Measurements from ENCODE around the gene RPL39. TPM values are rescaled to one million over a fixed set of nuclear protein-coding genes. Genes with fewer than 3 reads are reported as not detected.
"Not testable (repeated sequence)": the region's sequence is repeated elsewhere in the genome, so short reads cannot be mapped to it uniquely, and the experiment has no call there.

RPL39 gene
- total RNA-seq: 1,000 to 10,000 TPM; 1,125 to 1,239 (median 1,186) TPM
- 4,509 TPM for polyA plus RNA-seq
- long read RNA-seq, donor 1, partial matches to known transcripts: 0 of 2 reads
- long read RNA-seq, donor 1, other reads (novel, unspliced or antisense): 1 of 2 reads
- long read RNA-seq, donor 2, transcript RPL39-201 (3 exons, 401 nt): major isoform, 176 of 178 reads
- long read RNA-seq, donor 2, partial matches to known transcripts: 1 of 178 reads
- long read RNA-seq, donor 2, other reads (novel, unspliced or antisense): 0 of 178 reads
- long read RNA-seq, donor 3, transcript RPL39-201 (3 exons, 401 nt): major isoform, 51 of 53 reads
- long read RNA-seq, donor 3, partial matches to known transcripts: 2 of 53 reads
- long read RNA-seq, donor 3, other reads (novel, unspliced or antisense): 0 of 53 reads
- long read RNA-seq, donor 4, transcript RPL39-201 (3 exons, 401 nt): major isoform, 97 of 99 reads
- long read RNA-seq, donor 4, partial matches to known transcripts: 1 of 99 reads
- long read RNA-seq, donor 4, other reads (novel, unspliced or antisense): 1 of 99 reads

DNA sequence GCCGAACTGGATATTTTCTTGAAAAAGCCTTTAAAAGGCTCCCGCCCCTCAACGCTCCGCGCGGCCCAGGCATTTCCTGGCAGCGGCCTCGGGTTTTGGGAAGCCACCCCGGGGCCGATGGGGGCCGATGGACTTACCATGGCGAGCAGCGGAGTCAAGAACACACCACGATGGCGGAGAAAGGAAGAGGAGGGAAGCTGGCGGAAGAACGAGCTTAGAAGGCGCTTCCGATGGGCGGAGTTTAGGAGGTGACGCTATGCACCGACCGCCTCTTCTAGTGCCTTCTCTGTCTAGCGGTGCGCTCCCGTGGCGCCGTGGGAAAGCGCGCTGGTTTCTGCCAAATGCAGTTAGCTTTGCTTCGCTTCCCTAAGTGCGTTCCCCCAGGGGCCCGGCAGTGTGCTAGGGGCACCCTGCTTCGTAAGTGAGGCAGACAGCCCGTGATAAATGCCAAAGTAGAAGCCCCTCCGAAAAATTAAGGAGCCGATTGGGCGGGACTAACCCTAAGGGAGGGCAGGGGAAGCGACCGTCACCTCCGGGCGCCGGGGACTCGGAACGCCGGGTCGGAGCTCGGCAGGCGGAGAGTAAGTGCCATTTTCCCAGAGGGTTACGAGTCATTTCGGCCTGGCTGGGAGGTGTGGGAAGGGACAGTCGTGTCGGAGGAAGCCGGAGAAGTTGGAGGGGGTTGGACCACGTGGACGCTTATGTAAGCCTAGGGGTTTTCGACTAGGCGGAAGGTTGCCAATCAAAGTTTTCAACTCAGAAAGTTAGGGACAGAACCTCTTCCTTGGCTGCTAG is at the start of gene RPL39:
Gene RPL39, minus strand, starts transcription at position 194 of the 795 bp plus-strand sequence. Its CDS starts 54 bp downstream, at position 140.
- H3K4me3 ChIP-seq (ENCODE audit: low read length): peak within 1 kb of the TSS; percentile 93
- peak; percentile 98 for ATAC-seq
- H3K27me3 ChIP-seq (ENCODE audit: control insufficient read depth, insufficient read depth): no peaks in the 10 kb centered on the region
- no peaks in the 10 kb centered on the region for H3K9me3 ChIP-seq (ENCODE audit: control insufficient read depth, low read length)
- peak; percentile 86 to 93 (median 91) for DNase-seq
- H3K27ac ChIP-seq (ENCODE audit: low read length): peak within 1 kb of the TSS; percentile 95
- WGBS: under 1% methylated on average over 58 of the region's 58 CpGs
- H3K4me1 ChIP-seq (ENCODE audit: control insufficient read depth, insufficient read depth, low read length): peaks cover 5% of the 10 kb centered on the region
- intact Hi-C loops (cut with DNase I): no loop called here

DNA sequence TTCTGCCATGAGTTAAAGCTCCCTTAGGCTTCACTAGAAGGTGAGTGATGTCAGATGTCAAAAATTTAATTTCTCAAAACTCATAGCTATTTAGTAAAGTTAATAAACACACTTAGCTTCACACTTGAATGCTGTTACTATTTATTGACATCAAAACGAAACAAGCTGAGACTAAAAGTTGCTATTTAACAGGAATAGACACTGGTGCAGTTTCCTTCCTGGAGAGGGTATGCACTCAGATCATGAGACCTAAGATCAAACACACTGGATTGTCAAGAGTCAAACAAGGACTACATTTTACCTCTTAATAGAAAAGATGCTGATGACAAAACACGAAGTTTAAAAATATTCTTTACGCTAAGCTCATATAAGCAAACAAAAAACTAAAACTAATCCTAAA is 42.5 kb upstream of the RPL39 start:
- WGBS: 87% methylated on average over 3 of the region's 3 CpGs
- Histone ChIP-seq H3K27ac (ENCODE audit: low read length) (no peak overlapping the region), H3K9me3 (ENCODE audit: control insufficient read depth, low read length) (no peaks in the 10 kb centered on the region), H3K4me1 (ENCODE audit: control insufficient read depth, insufficient read depth, low read length) (no peaks in the 10 kb centered on the region), H3K4me3 (ENCODE audit: low read length) (no peak overlapping the region), H3K27me3 (ENCODE audit: control insufficient read depth, insufficient read depth) (no peaks in the 10 kb centered on the region)
- intact Hi-C loops (cut with DNase I): no loop called here
- no peak for ATAC-seq
- no peak for DNase-seq

DNA sequence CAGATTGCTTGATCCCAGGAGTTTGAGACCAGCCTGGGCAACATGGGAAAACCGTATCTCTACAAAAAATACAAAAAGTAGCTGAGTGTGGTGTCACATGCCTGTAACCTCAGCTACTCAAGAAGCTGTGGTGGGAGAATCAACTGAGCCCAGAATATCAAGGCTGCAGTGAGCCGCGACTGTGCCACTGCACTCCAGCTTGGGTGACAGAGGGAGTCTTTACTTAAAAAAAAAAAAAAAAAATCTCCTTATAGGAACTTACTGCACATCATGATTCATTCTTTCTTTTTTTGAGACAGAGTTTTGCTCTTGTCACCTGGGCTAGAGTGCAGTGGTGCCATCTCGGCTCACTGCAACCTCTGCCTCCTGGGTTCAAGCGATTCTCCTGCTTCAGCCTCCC is 37.0 kb upstream of the RPL39 start:
- H3K27me3 ChIP-seq (ENCODE audit: control insufficient read depth, insufficient read depth): no peaks in the 10 kb centered on the region
- DNase-seq (no peak), ATAC-seq (no peak)
- intact Hi-C loops (cut with DNase I): no loop called here
- H3K4me3 ChIP-seq (ENCODE audit: low read length): no peak overlapping the region
- H3K4me1 ChIP-seq (ENCODE audit: control insufficient read depth, insufficient read depth, low read length): no peaks in the 10 kb centered on the region
- no peak overlapping the region for H3K27ac ChIP-seq (ENCODE audit: low read length)
- H3K9me3 ChIP-seq (ENCODE audit: control insufficient read depth, low read length): no peaks in the 10 kb centered on the region
- WGBS: 96% methylated on average over 5 of the region's 5 CpGs

DNA sequence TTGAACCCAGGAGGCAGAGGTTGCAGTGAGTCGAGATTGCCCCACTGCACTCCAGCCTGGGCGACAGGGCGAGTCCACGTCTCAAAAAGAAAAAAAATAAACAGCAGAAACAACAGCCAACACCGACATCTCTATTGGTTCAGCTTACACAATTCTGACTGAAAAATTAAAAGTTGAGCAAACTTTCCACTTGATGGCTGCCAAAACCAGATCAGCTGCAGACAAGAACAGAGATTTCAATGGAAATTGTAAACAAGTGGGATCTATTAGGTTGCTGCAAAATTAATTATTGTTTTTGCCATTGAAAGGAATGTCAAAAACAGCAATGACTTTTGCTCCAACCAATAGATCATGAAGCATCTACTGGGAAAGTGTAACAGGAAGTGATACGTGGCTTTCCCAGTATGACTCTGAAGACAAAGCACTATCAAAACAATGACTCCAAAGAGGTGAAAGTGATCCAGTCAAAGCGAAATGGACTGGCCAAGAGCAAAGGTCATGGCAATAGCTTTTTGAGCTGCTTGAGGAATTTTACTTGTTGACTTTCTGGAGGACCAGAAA is 35.0 kb upstream of the RPL39 start:
- DNase-seq (no peak), ATAC-seq (peak in 1 of 2 donors; percentile 37)
- no peaks in the 10 kb centered on the region for H3K4me1 ChIP-seq (ENCODE audit: control insufficient read depth, insufficient read depth, low read length)
- no peak overlapping the region for H3K27ac ChIP-seq (ENCODE audit: low read length)
- H3K27me3 ChIP-seq (ENCODE audit: control insufficient read depth, insufficient read depth): no peaks in the 10 kb centered on the region
- H3K4me3 ChIP-seq (ENCODE audit: low read length): no peak overlapping the region
- 65% methylated on average over 7 of the region's 7 CpGs for WGBS
- intact Hi-C loops (cut with DNase I): no loop called here
- H3K9me3 ChIP-seq (ENCODE audit: control insufficient read depth, low read length): no peaks in the 10 kb centered on the region

DNA sequence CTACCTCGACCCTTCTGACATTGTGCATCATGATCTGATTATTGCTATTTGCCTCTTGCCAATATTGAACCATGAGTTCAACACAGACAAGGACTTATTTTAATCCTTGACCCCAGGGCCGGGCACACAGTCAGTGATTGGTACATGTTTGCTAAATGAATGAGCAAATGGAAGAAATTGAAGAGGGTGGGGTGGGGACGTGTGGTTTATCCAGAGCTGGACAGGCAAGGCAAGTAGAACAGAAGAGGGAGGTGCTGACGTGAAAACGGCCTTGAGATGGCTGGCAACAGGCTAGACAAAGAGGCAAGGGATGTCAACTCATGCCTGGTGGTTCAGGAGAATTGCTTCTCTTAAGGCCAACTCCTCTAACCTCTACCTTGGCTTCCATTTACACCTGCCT is 32.8 kb upstream of the RPL39 start:
- H3K27ac ChIP-seq (ENCODE audit: low read length); DNase-seq; intact Hi-C loops (cut with DNase I); H3K4me1 ChIP-seq (ENCODE audit: control insufficient read depth, insufficient read depth, low read length); H3K27me3 ChIP-seq (ENCODE audit: control insufficient read depth, insufficient read depth); H3K4me3 ChIP-seq (ENCODE audit: low read length); ATAC-seq; H3K9me3 ChIP-seq (ENCODE audit: control insufficient read depth, low read length): not testable (repeated sequence)
- 85% methylated on average over 2 of the region's 5 CpGs for WGBS

DNA sequence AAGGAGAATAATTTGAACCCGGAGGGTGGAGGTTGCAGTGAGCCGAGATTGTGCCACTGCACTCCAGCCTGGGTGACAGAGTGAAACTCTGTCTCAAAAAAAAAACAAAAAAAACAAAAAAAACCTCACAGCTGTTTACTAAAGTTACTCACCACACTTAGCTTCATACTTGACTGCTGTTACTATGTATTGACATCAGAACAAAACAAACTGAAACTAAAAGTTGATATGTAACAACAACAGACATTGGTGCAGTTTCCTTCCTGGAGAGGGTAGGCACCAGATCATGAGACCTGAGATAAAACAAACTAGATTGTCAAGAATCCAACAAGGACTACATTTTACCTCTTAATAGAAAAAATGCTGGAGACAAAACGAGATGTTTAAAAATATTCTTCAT is 30.3 kb upstream of the RPL39 start:
- H3K4me3 ChIP-seq (ENCODE audit: low read length); H3K9me3 ChIP-seq (ENCODE audit: control insufficient read depth, low read length); ATAC-seq; H3K4me1 ChIP-seq (ENCODE audit: control insufficient read depth, insufficient read depth, low read length); H3K27ac ChIP-seq (ENCODE audit: low read length); H3K27me3 ChIP-seq (ENCODE audit: control insufficient read depth, insufficient read depth); DNase-seq; intact Hi-C loops (cut with DNase I): not testable (repeated sequence)
- WGBS: 68% methylated on average over 3 of the region's 3 CpGs

DNA sequence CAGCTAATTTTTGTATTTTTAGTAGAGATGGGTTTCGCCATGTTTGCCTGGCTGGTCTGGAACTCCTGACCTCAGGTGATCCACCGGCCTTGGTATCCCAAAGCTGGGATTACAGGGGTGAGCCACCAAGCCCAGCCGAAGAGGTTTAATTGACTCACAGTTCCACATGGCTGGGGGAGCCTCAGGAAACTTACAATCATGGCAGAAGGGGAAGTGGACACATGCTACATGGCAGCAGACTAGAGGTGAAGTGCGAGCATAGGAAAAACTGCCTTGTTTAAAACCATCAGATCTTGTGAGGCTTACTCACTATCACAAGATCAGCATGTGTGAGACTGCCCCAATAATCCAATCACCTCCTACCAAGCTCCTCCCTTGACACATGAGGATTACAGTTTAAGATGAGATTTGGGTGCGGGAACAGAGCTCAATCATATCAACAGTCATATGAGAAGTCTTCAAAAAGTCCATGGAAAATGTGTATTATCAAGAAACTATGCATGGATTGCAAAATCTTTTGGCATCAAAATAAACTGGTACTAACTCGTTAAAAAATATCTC is 25.8 kb upstream of the RPL39 start:
- Histone ChIP-seq H3K9me3 (ENCODE audit: control insufficient read depth, low read length) (no peaks in the 10 kb centered on the region), H3K4me1 (ENCODE audit: control insufficient read depth, insufficient read depth, low read length) (no peaks in the 10 kb centered on the region), H3K27me3 (ENCODE audit: control insufficient read depth, insufficient read depth) (no peaks in the 10 kb centered on the region), H3K27ac (ENCODE audit: low read length) (no peak overlapping the region), H3K4me3 (ENCODE audit: low read length) (no peak overlapping the region)
- ATAC-seq (no peak), DNase-seq (no peak)
- intact Hi-C loops (cut with DNase I): no loop called here
- 83% methylated on average over 6 of the region's 6 CpGs for WGBS

DNA sequence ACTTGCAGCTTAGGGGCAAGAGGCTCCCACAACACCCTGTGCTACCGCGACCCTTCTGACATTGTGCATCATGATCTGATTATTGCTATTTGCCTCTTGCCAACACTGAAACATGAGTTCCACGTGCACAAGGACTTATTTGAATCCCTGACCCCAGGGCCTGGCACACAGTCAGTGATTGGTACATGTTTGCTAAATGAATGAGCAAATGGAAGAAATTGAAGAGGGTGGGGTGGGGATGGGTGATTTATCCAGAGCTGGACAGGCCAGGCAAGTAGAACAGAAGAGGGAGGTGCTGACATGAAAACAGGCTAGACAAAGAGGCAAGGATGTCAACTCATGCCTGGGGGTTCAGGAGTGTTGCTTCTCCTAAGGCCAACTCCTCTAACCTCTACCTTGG is 24.9 kb upstream of the RPL39 start:
- ATAC-seq (no peak), DNase-seq (no peak)
- Histone ChIP-seq H3K4me1 (ENCODE audit: control insufficient read depth, insufficient read depth, low read length) (no peaks in the 10 kb centered on the region), H3K9me3 (ENCODE audit: control insufficient read depth, low read length) (no peaks in the 10 kb centered on the region), H3K27ac (ENCODE audit: low read length) (no peak overlapping the region), H3K4me3 (ENCODE audit: low read length) (no peak overlapping the region), H3K27me3 (ENCODE audit: control insufficient read depth, insufficient read depth) (no peaks in the 10 kb centered on the region)
- WGBS: 79% methylated on average over 3 of the region's 3 CpGs
- intact Hi-C loops (cut with DNase I): no loop called here

DNA sequence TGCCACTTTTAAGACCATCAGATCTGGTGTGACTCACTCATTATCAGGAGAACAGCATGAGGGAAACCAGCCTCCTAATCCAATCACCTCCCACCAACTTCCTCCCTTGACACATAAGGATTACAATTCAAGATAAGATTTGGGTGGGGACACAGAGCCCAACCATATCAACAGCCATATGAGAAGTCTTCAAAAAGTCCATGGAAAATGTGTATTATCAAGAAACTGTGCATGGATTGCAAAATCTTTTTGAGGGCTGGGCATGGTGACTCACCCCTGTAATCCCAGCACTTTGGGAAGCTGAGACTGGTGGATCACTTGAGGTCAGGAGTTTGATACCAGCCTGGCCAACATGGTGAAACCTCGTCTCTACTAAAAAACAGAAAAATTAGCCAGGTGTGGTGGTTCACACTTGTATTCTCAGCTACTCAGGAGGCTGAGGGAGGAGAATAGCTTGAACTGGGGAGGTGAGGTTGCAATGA is 17.8 kb upstream of the RPL39 start:
- WGBS: 75% methylated on average over 1 of the region's 1 CpG
- no peaks in the 10 kb centered on the region for H3K4me1 ChIP-seq (ENCODE audit: control insufficient read depth, insufficient read depth, low read length)
- no peak for DNase-seq

DNA sequence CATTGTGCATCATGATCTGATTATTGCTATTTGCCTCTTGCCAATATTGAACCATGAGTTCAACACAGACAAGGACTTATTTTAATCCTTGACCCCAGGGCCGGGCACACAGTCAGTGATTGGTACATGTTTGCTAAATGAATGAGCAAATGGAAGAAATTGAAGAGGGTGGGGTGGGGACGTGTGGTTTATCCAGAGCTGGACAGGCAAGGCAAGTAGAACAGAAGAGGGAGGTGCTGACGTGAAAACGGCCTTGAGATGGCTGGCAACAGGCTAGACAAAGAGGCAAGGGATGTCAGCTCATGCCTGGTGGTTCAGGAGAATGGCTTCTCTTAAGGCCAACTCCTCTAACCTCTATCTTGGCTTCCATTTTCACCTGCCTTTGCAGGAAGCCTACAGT is 17.0 kb upstream of the RPL39 start:
- intact Hi-C loops (cut with DNase I); H3K27ac ChIP-seq (ENCODE audit: low read length); H3K4me1 ChIP-seq (ENCODE audit: control insufficient read depth, insufficient read depth, low read length); ATAC-seq; DNase-seq; H3K4me3 ChIP-seq (ENCODE audit: low read length); H3K27me3 ChIP-seq (ENCODE audit: control insufficient read depth, insufficient read depth); H3K9me3 ChIP-seq (ENCODE audit: control insufficient read depth, low read length): not testable (repeated sequence)
- WGBS: 80% methylated on average over 2 of the region's 4 CpGs

More for the DNA sequence above, 17.8 kb upstream of the RPL39 start:
- no peak overlapping the region for H3K27ac ChIP-seq (ENCODE audit: low read length)
- intact Hi-C loops (cut with DNase I): no loop called here
- no peaks in the 10 kb centered on the region for H3K27me3 ChIP-seq (ENCODE audit: control insufficient read depth, insufficient read depth)
- H3K4me3 ChIP-seq (ENCODE audit: low read length): no peak overlapping the region
- no peaks in the 10 kb centered on the region for H3K9me3 ChIP-seq (ENCODE audit: control insufficient read depth, low read length)
- ATAC-seq: peak in 1 of 2 donors; percentile 78
